ENCODE measurements around the gene SCML1.

The SCML1 gene

GRCh38 chrX:17798921-17799320, 61.6 kb downstream of the SCML1 start:
- no peaks in the 10 kb centered on the region for H3K27me3 ChIP-seq (ENCODE audit: insufficient read depth, poor library complexity, severe bottlenecking)

GRCh38 chrX:17801431-17801830, 64.1 kb downstream of the SCML1 start:
- Histone ChIP-seq H3K4me3 (replicated peaks; ENCODE audit: insufficient read depth, low read length) (no peak overlapping the region), H3K27me3 (ENCODE audit: insufficient read depth, poor library complexity, severe bottlenecking) (no peaks in the 10 kb centered on the region), H3K27ac (replicated peaks) (no peak overlapping the region)
- no peak for DNase-seq (ENCODE audit: low read depth in 1 of 2, low spot score in 1 of 2)
- TF ChIP-seq, protein P1, sequence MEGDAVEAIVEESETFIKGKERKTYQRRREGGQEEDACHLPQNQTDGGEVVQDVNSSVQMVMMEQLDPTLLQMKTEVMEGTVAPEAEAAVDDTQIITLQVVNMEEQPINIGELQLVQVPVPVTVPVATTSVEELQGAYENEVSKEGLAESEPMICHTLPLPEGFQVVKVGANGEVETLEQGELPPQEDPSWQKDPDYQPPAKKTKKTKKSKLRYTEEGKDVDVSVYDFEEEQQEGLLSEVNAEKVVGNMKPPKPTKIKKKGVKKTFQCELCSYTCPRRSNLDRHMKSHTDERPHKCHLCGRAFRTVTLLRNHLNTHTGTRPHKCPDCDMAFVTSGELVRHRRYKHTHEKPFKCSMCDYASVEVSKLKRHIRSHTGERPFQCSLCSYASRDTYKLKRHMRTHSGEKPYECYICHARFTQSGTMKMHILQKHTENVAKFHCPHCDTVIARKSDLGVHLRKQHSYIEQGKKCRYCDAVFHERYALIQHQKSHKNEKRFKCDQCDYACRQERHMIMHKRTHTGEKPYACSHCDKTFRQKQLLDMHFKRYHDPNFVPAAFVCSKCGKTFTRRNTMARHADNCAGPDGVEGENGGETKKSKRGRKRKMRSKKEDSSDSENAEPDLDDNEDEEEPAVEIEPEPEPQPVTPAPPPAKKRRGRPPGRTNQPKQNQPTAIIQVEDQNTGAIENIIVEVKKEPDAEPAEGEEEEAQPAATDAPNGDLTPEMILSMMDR (IDR thresholded peaks at IDR 0.05; ENCODE audit: insufficient read depth, low read length): no peak
- TF ChIP-seq REST (IDR thresholded peaks at IDR 0.05; ENCODE audit: insufficient replicate concordance, low read depth) (no peak), POLR2AphosphoS5 (IDR thresholded peaks at IDR 0.05; ENCODE audit: low read depth) (no peak), SPI1 (IDR thresholded peaks at IDR 0.05; ENCODE audit: borderline replicate concordance, low read depth) (no peak), GABPA (IDR thresholded peaks at IDR 0.05; ENCODE audit: low read depth) (no peak)

More at GRCh38 chrX:17798921-17799320, 61.6 kb downstream of the SCML1 start:
- Histone ChIP-seq H3K4me3 (replicated peaks; ENCODE audit: insufficient read depth, low read length) (no peak overlapping the region), H3K27ac (replicated peaks) (no peak overlapping the region)
- DNase-seq (ENCODE audit: low read depth in 1 of 2, low spot score in 1 of 2): no peak
- TF ChIP-seq, protein P1 (IDR thresholded peaks at IDR 0.05; ENCODE audit: insufficient read depth, low read length): no peak
- TF ChIP-seq REST (IDR thresholded peaks at IDR 0.05; ENCODE audit: insufficient replicate concordance, low read depth) (no peak), SPI1 (IDR thresholded peaks at IDR 0.05; ENCODE audit: borderline replicate concordance, low read depth) (no peak; the same call in 1 of the 2 replicates), GABPA (IDR thresholded peaks at IDR 0.05; ENCODE audit: low read depth) (no peak), POLR2AphosphoS5 (IDR thresholded peaks at IDR 0.05; ENCODE audit: low read depth) (no peak)

DNA sequence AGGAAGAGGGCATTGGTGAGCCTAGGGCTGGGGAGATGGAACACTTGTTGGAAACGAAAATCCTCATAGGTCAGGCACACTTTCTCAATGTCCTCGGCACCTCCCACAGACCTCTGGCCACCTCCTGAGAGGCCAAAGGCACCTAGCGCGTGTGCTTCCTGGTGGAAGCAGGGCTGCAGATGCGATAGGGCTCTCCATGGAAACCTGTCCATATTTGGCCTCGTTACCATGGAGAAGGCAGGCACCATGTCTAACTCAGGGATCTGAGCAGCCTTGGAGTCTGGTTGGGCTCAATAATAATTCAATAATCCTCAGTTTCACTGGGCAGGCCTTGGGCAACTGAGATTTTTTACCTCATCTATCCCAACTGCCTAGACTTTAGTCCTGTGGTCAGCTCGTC, 65.5 kb downstream of the SCML1 start:
- DNase-seq (ENCODE audit: low read depth in 1 of 2, low spot score in 1 of 2): no peak
- Histone ChIP-seq H3K27ac (replicated peaks) (no peak overlapping the region), H3K27me3 (ENCODE audit: insufficient read depth, poor library complexity, severe bottlenecking) (no peaks in the 10 kb centered on the region), H3K4me3 (replicated peaks; ENCODE audit: insufficient read depth, low read length) (no peak overlapping the region)
- no peak for TF ChIP-seq POLR2AphosphoS5 (IDR thresholded peaks at IDR 0.05; ENCODE audit: low read depth)
- no peak for TF ChIP-seq REST (IDR thresholded peaks at IDR 0.05; ENCODE audit: insufficient replicate concordance, low read depth)
- TF ChIP-seq GABPA (IDR thresholded peaks at IDR 0.05; ENCODE audit: low read depth): no peak
- TF ChIP-seq, protein P1 (IDR thresholded peaks at IDR 0.05; ENCODE audit: insufficient read depth, low read length): no peak
- TF ChIP-seq SPI1 (IDR thresholded peaks at IDR 0.05; ENCODE audit: borderline replicate concordance, low read depth): no peak

Measured in HL-60 (cell line).